BLaER1 (cell line): Measurements from ENCODE around the gene TPRA1.

Experiments
- H3K27ac ChIP-seq: shearing (Covaris generic); formaldehyde crosslinking; 2 replicates; pipeline ENCODE4 v1.8.1; 2022
- H3K27me3 ChIP-seq: shearing (Covaris generic); formaldehyde crosslinking; 2 replicates; pipeline ENCODE4 v1.8.1; 2022
- H3K36me3 ChIP-seq: shearing (Covaris generic); formaldehyde crosslinking; 2 replicates; pipeline ENCODE4 v1.8.1; 2022
- H3K4me1 ChIP-seq: shearing (Covaris generic); formaldehyde crosslinking; 2 replicates; pipeline ENCODE4 v1.8.1; 2022
- H3K4me2 ChIP-seq: shearing (Covaris generic); formaldehyde crosslinking; 2 replicates; pipeline ENCODE4 v1.8.1; 2022
- H3K4me3 ChIP-seq: shearing (Covaris generic); formaldehyde crosslinking; 2 replicates; pipeline ENCODE4 v1.8.1; 2022
- H3K9ac ChIP-seq: shearing (Covaris generic); formaldehyde crosslinking; 2 replicates; pipeline ENCODE4 v1.8.1; 2022
- H3K9me3 ChIP-seq: shearing (Covaris generic); formaldehyde crosslinking; 2 replicates; pipeline ENCODE4 v1.8.1; 2022
- H4K20me1 ChIP-seq: shearing (Covaris generic); formaldehyde crosslinking; 2 replicates; pipeline ENCODE4 v1.8.1; 2022
- Cebpa-rat ChIP-seq: shearing (Covaris generic); IDR thresholded peaks from 2 replicates; pipeline ENCODE4 v1.8.1; 2022

The TPRA1 gene

GRCh38 chr3:127544803-127545201 is 45.7 kb downstream of the TPRA1 start:
- no peak for TF ChIP-seq Cebpa-rat
- Histone ChIP-seq H3K4me1 (peaks cover 49% of the 10 kb centered on the region), H3K9me3 (no peaks in the 10 kb centered on the region), H3K4me2 (peak overlapping the region; percentile 47), H3K27ac (no peak overlapping the region), H3K36me3 (no peaks in the 10 kb centered on the region), H3K9ac (no peak overlapping the region; the same call in 1 of the 2 replicates), H4K20me1 (no peaks in the 10 kb centered on the region), H3K27me3 (no peaks in the 10 kb centered on the region), H3K4me3 (no peak overlapping the region)

DNA sequence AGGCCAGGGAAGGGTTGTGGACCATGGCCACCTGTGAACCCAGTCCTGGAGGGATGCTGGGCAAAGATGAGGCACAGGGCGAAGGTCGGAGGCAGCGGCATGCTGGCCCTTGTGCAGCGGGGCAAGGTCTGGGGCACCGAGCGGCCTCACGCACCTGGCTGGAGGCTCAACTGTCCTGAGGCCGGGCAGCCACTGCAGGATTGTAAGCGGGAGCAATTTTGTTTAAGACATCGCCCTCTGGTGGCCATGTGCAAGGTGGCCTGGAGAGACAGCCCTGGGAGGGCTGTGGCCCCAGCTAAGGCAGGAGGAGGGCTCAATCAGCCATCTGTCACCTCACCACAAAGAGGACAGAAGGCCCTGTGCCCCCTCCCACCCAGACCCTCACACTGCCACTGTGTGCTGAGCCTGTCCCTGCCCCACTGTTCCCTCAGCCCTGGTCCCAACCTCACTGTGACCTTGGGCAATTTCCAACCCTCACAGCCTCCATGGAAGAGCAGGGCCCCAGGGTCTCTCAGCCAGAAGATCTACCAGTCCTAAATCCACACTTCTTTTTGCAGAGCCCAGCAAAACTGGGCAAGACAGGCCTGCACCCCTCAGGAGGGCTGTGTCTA is 46.2 kb downstream of the TPRA1 start:
- H3K9me3 ChIP-seq, result no peaks in the 10 kb centered on the region
- TF ChIP-seq Cebpa-rat, result no peak
- H3K36me3 ChIP-seq, result no peaks in the 10 kb centered on the region
- no peak overlapping the region for H3K4me3 ChIP-seq
- no peaks in the 10 kb centered on the region for H4K20me1 ChIP-seq
- H3K4me1 ChIP-seq, result peaks cover 54% of the 10 kb centered on the region
- H3K27me3 ChIP-seq, result no peaks in the 10 kb centered on the region
- peak overlapping the region; percentile 47 for H3K4me2 ChIP-seq
- H3K9ac ChIP-seq, result no peak overlapping the region; the same call in 1 of the 2 replicates
- no peak overlapping the region for H3K27ac ChIP-seq

DNA sequence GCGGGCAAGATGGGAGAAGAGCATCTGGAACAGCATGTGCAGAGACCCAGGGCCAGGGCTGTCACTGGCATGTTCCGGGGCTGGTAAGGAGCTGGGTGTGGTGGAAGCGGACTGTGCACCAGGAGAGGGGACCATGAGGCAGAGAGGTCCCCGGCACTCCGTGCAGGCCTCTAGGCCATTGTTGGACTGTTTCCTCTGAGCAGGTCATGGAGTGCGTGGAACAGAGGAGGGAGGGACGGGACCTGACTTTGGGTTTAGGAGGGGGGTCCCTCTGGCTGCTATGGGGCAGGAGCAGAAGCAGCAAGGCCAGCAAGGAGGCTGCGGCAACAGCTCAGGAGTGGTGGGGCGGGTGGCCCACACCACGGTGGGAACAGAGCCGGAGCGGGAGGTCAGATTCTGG is 47.1 kb downstream of the TPRA1 start:
- H3K27me3 ChIP-seq, result no peaks in the 10 kb centered on the region
- peaks cover 59% of the 10 kb centered on the region for H3K4me1 ChIP-seq
- H3K36me3 ChIP-seq, result no peaks in the 10 kb centered on the region
- H3K27ac ChIP-seq, result no peak overlapping the region
- TF ChIP-seq Cebpa-rat, result no peak
- H3K4me2 ChIP-seq, result no peak overlapping the region
- H3K4me3 ChIP-seq, result no peak overlapping the region
- H4K20me1 ChIP-seq, result no peaks in the 10 kb centered on the region
- no peaks in the 10 kb centered on the region for H3K9me3 ChIP-seq
- no peak overlapping the region for H3K9ac ChIP-seq

GRCh38 chr3:127542441-127542952 is 48.0 kb downstream of the TPRA1 start:
- no peaks in the 10 kb centered on the region for H3K36me3 ChIP-seq
- peaks cover 62% of the 10 kb centered on the region for H3K4me1 ChIP-seq
- no peaks in the 10 kb centered on the region for H4K20me1 ChIP-seq
- H3K4me3 ChIP-seq, result no peak overlapping the region
- no peaks in the 10 kb centered on the region for H3K9me3 ChIP-seq
- no peaks in the 10 kb centered on the region for H3K27me3 ChIP-seq
- TF ChIP-seq Cebpa-rat, result no peak
- no peak overlapping the region for H3K27ac ChIP-seq
- no peak overlapping the region for H3K9ac ChIP-seq
- H3K4me2 ChIP-seq, result no peak overlapping the region

DNA sequence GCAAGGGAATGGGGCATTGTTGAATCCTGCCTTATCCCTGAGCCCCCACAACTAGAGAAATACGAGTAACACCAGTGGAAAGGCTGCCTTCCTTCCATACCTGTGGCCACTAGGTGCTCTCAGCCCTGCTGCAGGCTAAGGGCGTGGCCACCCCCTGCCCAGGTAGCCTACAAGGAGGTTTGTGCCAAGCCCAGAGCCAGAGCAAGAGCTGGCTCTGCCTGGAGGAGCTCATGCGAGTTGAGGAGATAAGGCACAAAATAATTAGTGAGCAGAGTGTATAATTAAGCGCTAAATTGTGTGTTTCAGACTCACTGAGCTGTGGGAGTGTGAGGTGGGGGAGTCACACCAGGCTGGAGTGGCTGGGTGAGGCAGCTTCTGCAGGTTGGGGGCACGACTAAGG is 49.2 kb downstream of the TPRA1 start:
- Histone ChIP-seq H3K36me3 (no peaks in the 10 kb centered on the region), H3K9ac (no peak overlapping the region), H3K27ac (no peak overlapping the region), H3K9me3 (no peaks in the 10 kb centered on the region), H3K4me1 (peaks cover 62% of the 10 kb centered on the region), H4K20me1 (no peaks in the 10 kb centered on the region), H3K4me3 (no peak overlapping the region), H3K4me2 (no peak overlapping the region), H3K27me3 (no peaks in the 10 kb centered on the region)
- no peak for TF ChIP-seq Cebpa-rat

GRCh38 chr3:127539366-127540060 is 51.0 kb downstream of the TPRA1 start:
- H3K36me3 ChIP-seq, result no peaks in the 10 kb centered on the region
- no peaks in the 10 kb centered on the region for H4K20me1 ChIP-seq
- no peak overlapping the region for H3K9ac ChIP-seq
- no peak overlapping the region for H3K4me3 ChIP-seq
- no peaks in the 10 kb centered on the region for H3K9me3 ChIP-seq
- peaks cover 62% of the 10 kb centered on the region for H3K4me1 ChIP-seq
- peak overlapping the region; percentile 45 for H3K4me2 ChIP-seq
- no peaks in the 10 kb centered on the region for H3K27me3 ChIP-seq
- H3K27ac ChIP-seq, result no peak overlapping the region
- TF ChIP-seq Cebpa-rat, result no peak

GRCh38 chr3:127538569-127538968 is 52.0 kb downstream of the TPRA1 start:
- H3K4me1 ChIP-seq, result peaks cover 64% of the 10 kb centered on the region
- H3K27ac ChIP-seq, result no peak overlapping the region
- no peak overlapping the region for H3K4me3 ChIP-seq
- H3K36me3 ChIP-seq, result no peaks in the 10 kb centered on the region
- no peak for TF ChIP-seq Cebpa-rat
- H3K27me3 ChIP-seq, result no peaks in the 10 kb centered on the region
- peak overlapping the region; percentile 98; the same call in 1 of the 2 replicates for H3K4me2 ChIP-seq
- no peak overlapping the region for H3K9ac ChIP-seq
- no peaks in the 10 kb centered on the region for H3K9me3 ChIP-seq
- no peaks in the 10 kb centered on the region for H4K20me1 ChIP-seq

- Histone ChIP-seq H3K27ac (peak overlapping the region; percentile 88), H3K4me2 (peak overlapping the region; percentile 98), H4K20me1 (no peaks in the 10 kb centered on the region), H3K27me3 (no peaks in the 10 kb centered on the region), H3K4me1 (peaks cover 78% of the 10 kb centered on the region), H3K9me3 (no peaks in the 10 kb centered on the region), H3K9ac (peak overlapping the region; percentile 71), H3K36me3 (no peaks in the 10 kb centered on the region), H3K4me3 (peak overlapping the region; percentile 53)
- TF ChIP-seq Cebpa-rat, result no peak
These were observed 53.4 kb downstream of the TPRA1 start for GRCh38 chr3:127536830-127537812.

GRCh38 chr3:127535901-127536829 is 54.4 kb downstream of the TPRA1 start:
- H3K4me2 ChIP-seq, result peak overlapping the region; percentile 98
- H3K27me3 ChIP-seq, result no peaks in the 10 kb centered on the region
- peaks cover 86% of the 10 kb centered on the region for H3K4me1 ChIP-seq
- no peaks in the 10 kb centered on the region for H4K20me1 ChIP-seq
- peak overlapping the region; percentile 71 for H3K9ac ChIP-seq
- H3K27ac ChIP-seq, result peak overlapping the region; percentile 88
- peak overlapping the region; percentile 53 for H3K4me3 ChIP-seq
- no peaks in the 10 kb centered on the region for H3K36me3 ChIP-seq
- TF ChIP-seq Cebpa-rat, result no peak
- H3K9me3 ChIP-seq, result no peaks in the 10 kb centered on the region
